CD4-positive, alpha-beta memory T cell (primary cell): ENCODE results near the gene ATP6V1F. TPM values are rescaled to one million over a fixed set of nuclear protein-coding genes. Genes with fewer than 3 reads are reported as not detected.
A peak's percentile ranks its signal among the peaks of the same experiment; 100 is the strongest.
"Not testable (repeated sequence)": the region's sequence is repeated elsewhere in the genome, so short reads cannot be mapped to it uniquely, and the experiment has no call there.

Experiments used
- CTCF ChIA-PET: fragments of 350-600 bp; sonication (Branson Sonifier 250); formaldehyde crosslinking; loops from one replicate; lab custom pipeline; 2021; ENCODE audit warnings: inconsistent platforms; ENCODE audit not compliant: partially characterized antibody; lab: Charles Lee
- POLR2A ChIA-PET: fragments of 350-600 bp; sonication (Branson Sonifier 250); formaldehyde crosslinking; loops from one replicate; lab custom pipeline; 2021; ENCODE audit not compliant: partially characterized antibody; lab: Charles Lee
- DNase-seq, 5 donors: peaks; one replicate each; pipeline versions ENCODE4 v3.0.0 to v3.0.0-alpha.2; 2020 to 2022; ENCODE audit warnings: mixed read lengths in 1 of 5
- H3K27ac ChIP-seq: one replicate; pipeline ENCODE4 v1.7.0; 2013; ENCODE audit warnings: low read depth, low read length
- H3K27me3 ChIP-seq: 2 replicates; pipeline ENCODE4 v1.7.0; 2013; ENCODE audit warnings: mild to moderate bottlenecking, low read length, moderate library complexity; ENCODE audit not compliant: insufficient read depth
- H3K36me3 ChIP-seq: 2 replicates; pipeline ENCODE4 v1.7.0; 2013; ENCODE audit warnings: mild to moderate bottlenecking, low read length, moderate library complexity; ENCODE audit not compliant: insufficient read depth
- H3K4me1 ChIP-seq: 2 replicates; pipeline ENCODE4 v1.7.0; 2013; ENCODE audit warnings: mild to moderate bottlenecking, low read length, moderate library complexity; ENCODE audit not compliant: insufficient read depth
- H3K4me3 ChIP-seq, 2 donors: one replicate each; pipeline ENCODE4 v1.7.0; 2013; ENCODE audit warnings: low read length in 2 of 2, mild to moderate bottlenecking in 1 of 2
- H3K9me3 ChIP-seq, 2 donors: one replicate each; pipeline ENCODE4 v1.7.0; 2013; ENCODE audit warnings: low read length in 2 of 2, control low read depth in 1 of 2; ENCODE audit not compliant: control insufficient read depth in 1 of 2
- H3K27ac Mint-ChIP-seq, 7 donors: one replicate each; pipeline ENCODE4 v1.8.0; 2020 to 2021; ENCODE audit warnings: mixed read lengths in 7 of 7, mild to moderate bottlenecking in 6 of 7, inconsistent platforms in 3 of 7, moderate library complexity in 3 of 7
- H3K27me3 Mint-ChIP-seq, 2 donors: one replicate each; pipeline ENCODE4 v1.8.0; 2020 to 2021; ENCODE audit warnings: mixed read lengths in 2 of 2
- H3K36me3 Mint-ChIP-seq, 2 donors: one replicate each; pipeline ENCODE4 v1.8.0; 2020 to 2021; ENCODE audit warnings: mixed read lengths in 2 of 2, inconsistent platforms in 1 of 2, mild to moderate bottlenecking in 1 of 2
- H3K4me1 Mint-ChIP-seq, 4 donors: one replicate each; pipeline ENCODE4 v1.8.0; 2020 to 2021; ENCODE audit warnings: mixed read lengths in 4 of 4, mild to moderate bottlenecking in 1 of 4
- H3K4me3 Mint-ChIP-seq, 8 donors: one replicate each; pipeline ENCODE4 v1.8.0; 2020 to 2021; ENCODE audit warnings: mixed read lengths in 8 of 8, mild to moderate bottlenecking in 7 of 8, moderate library complexity in 6 of 8, inconsistent platforms in 3 of 8
- H3K9me3 Mint-ChIP-seq, 8 donors: one replicate each; pipeline ENCODE4 v1.8.0; 2020 to 2021; ENCODE audit warnings: mixed read lengths in 8 of 8, mild to moderate bottlenecking in 5 of 8, inconsistent platforms in 3 of 8, moderate library complexity in 1 of 8
- intact Hi-C: fragments of 100-400 bp; cut with micrococcal nuclease; formaldehyde crosslinking; loops from one replicate; pipeline ENCODE4 v1.15.1; 2023
- polyA plus RNA-seq, 2 donors: library from polyadenylated mRNA; unstranded; fragments of 300-500 nt; fragmentation: Illumina TruSeq; gene quantifications; one replicate each; pipeline ENCODE4 v1.2.3, GENCODE V29; 2021
- total RNA-seq, 2 experiments: library from RNA; stranded (reverse); gene quantifications; one replicate each; pipeline ENCODE4 v1.2.3, GENCODE V29; 2021

The ATP6V1F gene
- total and polyA plus RNA-seq, 4 experiments from 2014 or later = 74.6 to 392 (median 175) TPM

GRCh38 chr7:128912709-128913495, 50.2 kb downstream of the ATP6V1F start:
- peaks cover 35 to 50% of the 10 kb centered on the region in 2 donors for H3K27me3 Mint-ChIP-seq
- H3K36me3 ChIP-seq, H3K4me1 ChIP-seq, H3K4me3 ChIP-seq, H3K27ac Mint-ChIP-seq, H3K27ac ChIP-seq, intact Hi-C loops, H3K9me3 Mint-ChIP-seq, POLR2A ChIA-PET, H3K9me3 ChIP-seq, DNase-seq, H3K27me3 ChIP-seq, H3K36me3 Mint-ChIP-seq: not testable (repeated sequence)
- H3K4me1 Mint-ChIP-seq = peaks cover 6 to 15% (median 9%) of the 10 kb centered on the region in 4 donors
- peak overlapping the region in 1 of 8 donors; percentile 2 for H3K4me3 Mint-ChIP-seq
- CTCF ChIA-PET = interaction anchor here (1.9 kb wide), 1 partner anchor 179 kb away, joined by 11 read pairs; no protein-coding TSS in a partner anchor

GRCh38 chr7:128913870-128914565, 51.4 kb downstream of the ATP6V1F start:
- Histone ChIP-seq H3K4me1 (peaks cover 4% of the 10 kb centered on the region), H3K27me3 (peaks cover 6% of the 10 kb centered on the region), H3K4me3 (no peak overlapping the region), H3K27ac (no peak overlapping the region), H3K36me3 (no peaks in the 10 kb centered on the region), H3K9me3 (no peaks in the 10 kb centered on the region)
- Mint-ChIP-seq H3K36me3 (no peaks in the 10 kb centered on the region), H3K27ac (peak overlapping the region in 2 of 7 donors; percentile 40 to 85), H3K27me3 (peaks cover 36 to 41% of the 10 kb centered on the region in 2 donors), H3K4me3 (peak overlapping the region in 6 of 8 donors; percentile 55 to 75 (median 59)), H3K9me3 (no peaks in the 10 kb centered on the region), H3K4me1 (peaks cover 6 to 15% (median 9%) of the 10 kb centered on the region in 4 donors)
- intact Hi-C loops = no loop called here
- POLR2A ChIA-PET = no interaction called here
- CTCF ChIA-PET = interaction anchor here (0.9 kb wide), 1 partner anchor 31 kb away, joined by 3 read pairs; no protein-coding TSS in a partner anchor
- DNase-seq = no peak

GRCh38 chr7:128914566-128915151, 52.0 kb downstream of the ATP6V1F start:
- H3K4me3 Mint-ChIP-seq = peak overlapping the region in 5 of 8 donors; percentile 55 to 75 (median 60)
- peak in 2 of 5 donors; percentile 25 to 53 for DNase-seq

GRCh38 chr7:128915271-128915819, 52.7 kb downstream of the ATP6V1F start:
- Histone ChIP-seq H3K27ac (no peak overlapping the region), H3K36me3 (no peaks in the 10 kb centered on the region), H3K4me1 (peaks cover 4% of the 10 kb centered on the region), H3K27me3 (peaks cover 6% of the 10 kb centered on the region), H3K4me3 (no peak overlapping the region), H3K9me3 (no peaks in the 10 kb centered on the region)
- Mint-ChIP-seq H3K27me3 (peaks cover 32 to 33% of the 10 kb centered on the region in 2 donors), H3K36me3 (no peaks in the 10 kb centered on the region), H3K4me3 (peak overlapping the region; percentile 72 to 93 (median 84)), H3K9me3 (no peaks in the 10 kb centered on the region), H3K4me1 (peaks cover 6 to 15% (median 9%) of the 10 kb centered on the region in 4 donors), H3K27ac (peak overlapping the region in 2 of 7 donors; percentile 35 to 75)
- ChIA-PET POLR2A (no interaction called here), CTCF (interaction anchor here (0.9 kb wide), 1 partner anchor 32 kb away, joined by 3 read pairs; no protein-coding TSS in a partner anchor)
- no peak for DNase-seq
- intact Hi-C loops = no loop called here

More at GRCh38 chr7:128914566-128915151, 52.0 kb downstream of the ATP6V1F start:
- intact Hi-C loops = no loop called here
- no peaks in the 10 kb centered on the region for H3K36me3 Mint-ChIP-seq
- H3K27ac Mint-ChIP-seq = peak overlapping the region in 1 of 7 donors; percentile 40
- Histone ChIP-seq H3K9me3 (no peaks in the 10 kb centered on the region), H3K4me1 (peaks cover 4% of the 10 kb centered on the region), H3K4me3 (no peak overlapping the region), H3K27me3 (peaks cover 6% of the 10 kb centered on the region), H3K27ac (no peak overlapping the region), H3K36me3 (no peaks in the 10 kb centered on the region)
- ChIA-PET POLR2A (no interaction called here), CTCF (interaction anchor here (0.9 kb wide), 1 partner anchor 31 kb away, joined by 3 read pairs; no protein-coding TSS in a partner anchor)
- H3K4me1 Mint-ChIP-seq = peaks cover 6 to 15% (median 9%) of the 10 kb centered on the region in 4 donors
- H3K9me3 Mint-ChIP-seq = no peaks in the 10 kb centered on the region
- peaks cover 31 to 34% of the 10 kb centered on the region in 2 donors for H3K27me3 Mint-ChIP-seq

Other genes starting within 250 kb of the ATP6V1F start
- gene GARIN1A, start 190.6 kb upstream of the ATP6V1F start, total RNA-seq = 1 to 10 TPM; 1.6 to 3.4 TPM
- under 1 TPM in 1 of 2 donors, not detected in 1; 0.06 TPM for gene GARIN1A, start 190.6 kb upstream of the ATP6V1F start, polyA plus RNA-seq
- 10 to 100 TPM; 18.4 to 20.6 TPM for gene CALU, start 123.5 kb upstream of the ATP6V1F start, total RNA-seq
- gene CALU, start 123.5 kb upstream of the ATP6V1F start, polyA plus RNA-seq = 10 to 100 TPM; 23.3 to 24.2 TPM
- not detected for gene OPN1SW, start 87.1 kb upstream of the ATP6V1F start, total RNA-seq
- gene OPN1SW, start 87.1 kb upstream of the ATP6V1F start, polyA plus RNA-seq = not detected
- 10 to 100 TPM; 18.3 to 20.4 TPM for gene CCDC136, start 70.9 kb upstream of the ATP6V1F start, total RNA-seq
- 1 to 10 TPM in 1 of 2 donors, not detected in 1; 3.4 TPM for gene CCDC136, start 70.9 kb upstream of the ATP6V1F start, polyA plus RNA-seq
- under 1 TPM in 1 of 2 experiments, not detected in 1; 0.06 TPM for gene FLNC, start 32.5 kb upstream of the ATP6V1F start, total RNA-seq
- gene FLNC, start 32.5 kb upstream of the ATP6V1F start, polyA plus RNA-seq = not detected
- gene KCP, start 47.9 kb downstream of the ATP6V1F start, total RNA-seq = under 1 TPM; 0.39 to 0.55 TPM
- not detected for gene KCP, start 47.9 kb downstream of the ATP6V1F start, polyA plus RNA-seq
- gene IRF5, start 75.1 kb downstream of the ATP6V1F start, total RNA-seq = 1 to 10 TPM; 7.2 to 9.1 TPM
- gene IRF5, start 75.1 kb downstream of the ATP6V1F start, polyA plus RNA-seq = 10 to 100 TPM; 14.4 to 27.8 TPM
- gene TNPO3, start 192.3 kb downstream of the ATP6V1F start, total RNA-seq = 10 to 100 TPM; 41.7 to 44.5 TPM
- 10 to 100 TPM; 34.4 to 41.1 TPM for gene TNPO3, start 192.3 kb downstream of the ATP6V1F start, polyA plus RNA-seq